H9 (cell line): ENCODE data around the gene THRAP3. TPM values are rescaled to one million over a fixed set of nuclear protein-coding genes. Genes with fewer than 3 reads are reported as not detected.

Experiments
- DNase-seq: peaks from one replicate; pipeline ENCODE4 v3.0.0-alpha.2; 2017
- H2AFZ ChIP-seq: one replicate; pipeline ENCODE4 v1.6.1; 2013; ENCODE audit warnings: mild to moderate bottlenecking, low read length, control low read depth, moderate library complexity
- H2AK5ac ChIP-seq: 2 replicates; pipeline ENCODE4 v1.6.1; 2013; ENCODE audit warnings: low read length, control low read depth, mixed read lengths; ENCODE audit not compliant: insufficient read length
- H2BK120ac ChIP-seq: one replicate; pipeline ENCODE4 v1.6.1; 2013; ENCODE audit warnings: low read depth, mild to moderate bottlenecking, low read length, control low read depth, inconsistent platforms; ENCODE audit not compliant: poor library complexity, severe bottlenecking
- H2BK12ac ChIP-seq: 2 replicates; pipeline ENCODE4 v1.6.1; 2013; ENCODE audit warnings: low read length, control low read depth, mixed read lengths, low read depth; ENCODE audit not compliant: insufficient read length
- H2BK15ac ChIP-seq: 2 replicates; pipeline ENCODE4 v1.6.1; 2013; ENCODE audit warnings: low read depth, low read length, control low read depth
- H2BK20ac ChIP-seq: one replicate; pipeline ENCODE4 v1.6.1; 2013; ENCODE audit warnings: low read depth, mild to moderate bottlenecking, low read length, control low read depth, inconsistent platforms; ENCODE audit not compliant: poor library complexity, severe bottlenecking
- H2BK5ac ChIP-seq: 2 replicates; pipeline ENCODE4 v1.6.1; 2013; ENCODE audit warnings: low read length, control low read depth, mixed read lengths; ENCODE audit not compliant: insufficient read length
- H3K14ac ChIP-seq: 2 replicates; pipeline ENCODE4 v1.6.1; 2013; ENCODE audit warnings: low read length, control low read depth; ENCODE audit not compliant: insufficient read depth
- H3K18ac ChIP-seq: 2 replicates; pipeline ENCODE4 v1.6.1; 2013; ENCODE audit warnings: low read depth, mild to moderate bottlenecking, mixed read lengths, low read length, control low read depth; ENCODE audit not compliant: insufficient read length
- H3K23ac ChIP-seq: 2 replicates; pipeline ENCODE4 v1.6.1; 2013; ENCODE audit warnings: low read length, control low read depth, mixed read lengths, low read depth; ENCODE audit not compliant: insufficient read length
- H3K23me2 ChIP-seq: 2 replicates; pipeline ENCODE4 v1.6.1; 2013; ENCODE audit warnings: low read depth, mild to moderate bottlenecking, mixed read lengths, low read length, control low read depth; ENCODE audit not compliant: insufficient read length, poor library complexity, severe bottlenecking
- H3K27ac ChIP-seq: 2 replicates; pipeline ENCODE4 v1.5.1; 2013; ENCODE audit warnings: low read length, control low read depth, mixed read lengths, low read depth; ENCODE audit not compliant: insufficient read length
- H3K27me3 ChIP-seq: 2 replicates; pipeline ENCODE4 v1.6.1; 2013; ENCODE audit warnings: low read length, control low read depth, inconsistent platforms; ENCODE audit not compliant: insufficient read depth
- H3K4ac ChIP-seq: 2 replicates; pipeline ENCODE4 v1.6.1; 2013; ENCODE audit warnings: low read depth, mild to moderate bottlenecking, control low read depth, inconsistent platforms, low read length, moderate library complexity
- H3K4me1 ChIP-seq: 2 replicates; pipeline ENCODE4 v1.6.1; 2013; ENCODE audit warnings: low read length, control low read depth, inconsistent platforms; ENCODE audit not compliant: insufficient read depth
- H3K4me2 ChIP-seq: 2 replicates; pipeline ENCODE4 v1.6.1; 2013; ENCODE audit warnings: low read length, control low read depth, mixed read lengths; ENCODE audit not compliant: insufficient read length, insufficient read depth
- H3K56ac ChIP-seq: 2 replicates; pipeline ENCODE4 v1.6.1; 2013; ENCODE audit warnings: low read depth, mild to moderate bottlenecking, mixed read lengths, low read length, control low read depth; ENCODE audit not compliant: insufficient read length
- H3K79me1 ChIP-seq: 2 replicates; pipeline ENCODE4 v1.6.1; 2013; ENCODE audit warnings: low read depth, mild to moderate bottlenecking, moderate library complexity, low read length, control low read depth, inconsistent platforms; ENCODE audit not compliant: insufficient read depth, poor library complexity, severe bottlenecking
- H3K79me2 ChIP-seq: 2 replicates; pipeline ENCODE4 v1.6.1; 2013; ENCODE audit warnings: low read length, control low read depth, inconsistent platforms; ENCODE audit not compliant: insufficient read depth
- H3K9ac ChIP-seq: 2 replicates; pipeline ENCODE4 v1.6.1; 2013; ENCODE audit warnings: low read length, control low read depth, mixed read lengths; ENCODE audit not compliant: insufficient read length; ENCODE audit errors: extremely low read depth
- H3K9me3 ChIP-seq: one replicate; pipeline ENCODE4 v1.6.1; 2013; ENCODE audit warnings: low read depth, low read length, inconsistent platforms; ENCODE audit not compliant: control insufficient read depth
- H3T11ph ChIP-seq: one replicate; pipeline ENCODE4 v1.6.1; 2013; ENCODE audit warnings: mild to moderate bottlenecking, low read length, control low read depth, inconsistent platforms
- H4K20me1 ChIP-seq: one replicate; pipeline ENCODE4 v1.6.1; 2013; ENCODE audit not compliant: control insufficient read depth, insufficient read length, insufficient read depth
- H4K5ac ChIP-seq: 2 replicates; pipeline ENCODE4 v1.6.1; 2013; ENCODE audit warnings: low read depth, mild to moderate bottlenecking, mixed read lengths, low read length, control low read depth; ENCODE audit not compliant: insufficient read length
- H4K8ac ChIP-seq: replicated peaks from 2 replicates; pipeline ENCODE4 v1.6.1; 2013; ENCODE audit warnings: low read length, control low read depth, mixed read lengths, low read depth; ENCODE audit not compliant: insufficient read length
- H4K91ac ChIP-seq: 2 replicates; pipeline ENCODE4 v1.6.1; 2013; ENCODE audit warnings: low read depth, mild to moderate bottlenecking, moderate library complexity, mixed read lengths, low read length, control low read depth; ENCODE audit not compliant: insufficient read length
- H3K27ac Mint-ChIP-seq, 3 experiments: 2 replicates in 2 of 3; 3 replicates in 1 of 3; pipeline ENCODE4 v1.8.0; 2020 to 2021; ENCODE audit warnings: mixed read lengths in 3 of 3, mild to moderate bottlenecking in 1 of 3, moderate library complexity in 1 of 3
- H3K27me3 Mint-ChIP-seq: 2 replicates; pipeline ENCODE4 v1.8.0; 2021; ENCODE audit warnings: low read depth, mild to moderate bottlenecking, moderate library complexity, mixed read lengths
- H3K36me3 Mint-ChIP-seq, 3 experiments: 2 replicates in 2 of 3; 3 replicates in 1 of 3; pipeline ENCODE4 v1.8.0; 2020 to 2021; ENCODE audit warnings: low read depth in 3 of 3, mixed read lengths in 3 of 3; ENCODE audit not compliant: insufficient read depth in 1 of 3
- H3K4me1 Mint-ChIP-seq, 2 experiments: 2 replicates each; pipeline ENCODE4 v1.8.0; 2020; ENCODE audit warnings: mixed read lengths in 2 of 2
- H3K4me3 Mint-ChIP-seq, 2 experiments: 2 replicates in 1 of 2; 3 replicates in 1 of 2; pipeline ENCODE4 v1.8.0; 2020 to 2021; ENCODE audit warnings: mild to moderate bottlenecking in 2 of 2, mixed read lengths in 2 of 2, moderate library complexity in 1 of 2
- H3K9me3 Mint-ChIP-seq, 2 experiments: 2 replicates in 1 of 2; 3 replicates in 1 of 2; pipeline ENCODE4 v1.8.0; 2020; ENCODE audit warnings: mild to moderate bottlenecking in 2 of 2, mixed read lengths in 2 of 2, moderate library complexity in 1 of 2
- CTCF ChIP-seq: fragments of 200-600 bp; sonication (generic); conservative IDR thresholded peaks from 3 replicates; pipeline ENCODE4 v1.8.0; 2021; ENCODE audit warnings: antibody characterized with exemption, mild to moderate bottlenecking
- WGBS: extraction: QIAGEN DNeasy Blood & Tissue Kit; methylation state at CpG from one replicate; pipeline ENCODE4 v1.1.7; 2013; ENCODE audit warnings: missing lambda C conversion rate, low lambda C conversion rate, mixed read lengths; ENCODE audit not compliant: insufficient read length; ENCODE audit errors: extremely low coverage; 5-methylcytosine and 5-hydroxymethylcytosine counted together
- total RNA-seq: library from RNA; stranded (reverse); gene quantifications from 2 replicates; pipeline ENCODE4 v1.2.1, GENCODE V29; 2021

THRAP3 gene
- total RNA-seq, 1 experiment from 2014 or later: 186 TPM

- DNase-seq: no peak
- H3K27me3 ChIP-seq: no peaks in the 10 kb centered on the region
- H3K9ac ChIP-seq: no peak overlapping the region
Observed at GRCh38 chr1:36231191-36231590, 6.9 kb downstream of the THRAP3 start.

More at GRCh38 chr1:36231191-36231590, 6.9 kb downstream of the THRAP3 start:
- Mint-ChIP-seq H3K4me1 (peaks cover 4 to 8% of the 10 kb centered on the region in 2 experiments; a peak in 3 of 4 replicates), H3K27me3 (no peaks in the 10 kb centered on the region), H3K4me3 (no peak overlapping the region), H3K27ac (no peak overlapping the region), H3K9me3 (no peaks in the 10 kb centered on the region), H3K36me3 (peaks cover 11 to 61% (median 30%) of the 10 kb centered on the region in 3 experiments; a peak in 5 of 7 replicates)
- Histone ChIP-seq H3K4me1 (no peaks in the 10 kb centered on the region; the same call in 1 of the 2 replicates), H3K4ac (no peak overlapping the region), H2AFZ (no peak overlapping the region), H3K27ac (no peak overlapping the region), H3K79me1 (peaks cover 5% of the 10 kb centered on the region), H3K23ac (no peak overlapping the region), H2BK20ac (no peak overlapping the region), H3K23me2 (no peaks in the 10 kb centered on the region), H2AK5ac (no peak overlapping the region), H3K18ac (no peak overlapping the region), H2BK15ac (no peak overlapping the region), H2BK5ac (no peak overlapping the region), H3K14ac (no peak overlapping the region), H2BK120ac (no peak overlapping the region), H3K4me2 (no peak overlapping the region), H2BK12ac (no peak overlapping the region), H3T11ph (no peak overlapping the region), H4K5ac (no peak overlapping the region), H3K9me3 (no peaks in the 10 kb centered on the region), H3K79me2 (peaks cover 62% of the 10 kb centered on the region; the same call in 1 of the 2 replicates), H3K56ac (no peak overlapping the region), H4K91ac (no peak overlapping the region), H4K20me1 (no peaks in the 10 kb centered on the region), H4K8ac (no peak overlapping the region)
- WGBS: no CpG with 5 or more reads among the region's 1 CpG
- no peak for TF ChIP-seq CTCF
